K562 (cell line): ENCODE results near the gene NOTO. TPM values are rescaled to one million over a fixed set of nuclear protein-coding genes. Genes with fewer than 3 reads are reported as not detected.

ENCODE experiments used
- ATAC-seq: fragments of 200-7000 bp; cut with Tn5 transposase; 3 replicates; pipeline ENCODE4 v1.9.1; 2020; ENCODE audit warnings: moderate library complexity
- BruUV-seq: library from RNA; stranded (reverse); fragments of 400-500 nt; replicated peaks from 2 replicates; lab custom pipeline; 2021; lab: Mats Ljungman, UMichigan
- CTCF ChIA-PET: fragments of 300-600 bp; formaldehyde crosslinking; extraction: SDS; loops from one replicate; lab custom pipeline; 2021; ENCODE audit warnings: low intra/inter-chr PET ratio; lab: Yijun Ruan, JAX
- POLR2A ChIA-PET: fragments of 300-600, 350-650 bp; sonication (Branson Sonifier 250); formaldehyde crosslinking; extraction: SDS; loops from one replicate; lab custom pipeline; 2021; ENCODE audit warnings: antibody characterized with exemption, inconsistent platforms; lab: Yijun Ruan, JAX
- DNase-seq, 4 experiments: peaks; one replicate each; pipeline versions ENCODE4 v3.0.0 to v3.0.0-alpha.2; 2011 to 2018; ENCODE audit warnings: low spot score in 3 of 4, mixed read lengths in 3 of 4; ENCODE audit errors: extremely low read depth in 1 of 4
- FAIRE-seq: peaks from 2 replicates; lab custom pipeline; 2011; peaks lifted over from hg19 to GRCh38; lab: Jason Lieb, UNC
- H2AFZ ChIP-seq: 2 replicates; pipeline ENCODE4 v1.6.0; 2011; ENCODE audit warnings: low read depth, low read length, control low read depth, inconsistent platforms
- H3K27ac ChIP-seq: fragments of 200-600 bp; 3 replicates; pipeline ENCODE4 v1.8.0; 2011; ENCODE audit warnings: low read depth, mild to moderate bottlenecking, control low read depth, inconsistent platforms, low read length, moderate library complexity, mixed read lengths; ENCODE audit errors: extremely low read depth
- H3K27me3 ChIP-seq, 2 experiments: fragments of 300-600 bp in 1 of 2; 2 replicates in 1 of 2; 3 replicates in 1 of 2; pipeline versions ENCODE4 v1.6.0 to v1.8.0; 2011; ENCODE audit warnings: inconsistent platforms in 2 of 2, low read length in 2 of 2, mild to moderate bottlenecking in 1 of 2, mixed read lengths in 1 of 2, moderate library complexity in 1 of 2; ENCODE audit not compliant: control insufficient read depth in 2 of 2, insufficient read depth in 2 of 2
- H3K36me3 ChIP-seq: fragments of 300-600 bp; 3 replicates; pipeline ENCODE4 v1.8.0; 2011; ENCODE audit warnings: mild to moderate bottlenecking, low read length, inconsistent platforms; ENCODE audit not compliant: control insufficient read depth, insufficient read depth
- H3K4me1 ChIP-seq, 2 experiments: fragments of 200-600 bp in 1 of 2; replicated peaks in 1 of 2; 2 replicates in 1 of 2; 3 replicates in 1 of 2; pipeline versions ENCODE4 v1.5.1 to v1.8.0; 2011; ENCODE audit warnings: inconsistent platforms in 2 of 2, low read length in 2 of 2, mild to moderate bottlenecking in 1 of 2, mixed read lengths in 1 of 2, moderate library complexity in 1 of 2; ENCODE audit not compliant: control insufficient read depth in 2 of 2, insufficient read depth in 2 of 2
- H3K4me2 ChIP-seq: 2 replicates; pipeline ENCODE4 v1.6.1; 2011; ENCODE audit warnings: low read length, control low read depth, inconsistent platforms, mixed read lengths; ENCODE audit not compliant: insufficient read depth
- H3K4me3 ChIP-seq: fragments of 200-600 bp; sonication (generic), shearing (Covaris generic); 2 replicates; pipeline ENCODE4 v1.5.1; 2016; ENCODE audit warnings: control low read depth, inconsistent platforms
- H3K79me2 ChIP-seq: fragments of 200-600 bp; 3 replicates; pipeline ENCODE4 v1.8.0; 2011; ENCODE audit warnings: low read length, inconsistent platforms; ENCODE audit not compliant: control insufficient read depth, insufficient read depth
- H3K9ac ChIP-seq, 2 experiments: 2 replicates each; pipeline versions ENCODE4 v1.6.0 to v1.6.1; 2011; ENCODE audit warnings: low read depth in 2 of 2, low read length in 2 of 2, control low read depth in 1 of 2, inconsistent platforms in 1 of 2, mild to moderate bottlenecking in 1 of 2, mixed read lengths in 1 of 2; ENCODE audit not compliant: insufficient read depth in 1 of 2
- H3K9me1 ChIP-seq: one replicate; pipeline ENCODE4 v1.6.0; 2011; ENCODE audit warnings: inconsistent platforms, mild to moderate bottlenecking, low read length, moderate library complexity; ENCODE audit not compliant: control insufficient read depth, insufficient read depth
- H3K9me3 ChIP-seq: replicated peaks from 2 replicates; pipeline ENCODE4 v1.5.1; 2011; ENCODE audit warnings: low read depth, low read length, inconsistent platforms; ENCODE audit not compliant: control insufficient read depth, insufficient read depth
- H4K20me1 ChIP-seq: replicated peaks from 2 replicates; pipeline ENCODE4 v1.6.1; 2011; ENCODE audit warnings: low read length, inconsistent platforms, mixed read lengths; ENCODE audit not compliant: control insufficient read depth, insufficient read depth
- ELF4 ChIP-seq: fragments of 450-650 bp; formaldehyde crosslinking; IDR thresholded peaks from 2 replicates; pipeline ENCODE4 v1.4.0; 2022; ENCODE audit warnings: missing genetic modification characterization
- HDAC6 ChIP-seq: IDR thresholded peaks from 2 replicates; pipeline ENCODE4 v1.6.1; 2012; ENCODE audit warnings: low read depth, mild to moderate bottlenecking, control low read depth, inconsistent platforms, low read length, moderate library complexity
- HMGXB4 ChIP-seq: sonication (generic); formaldehyde crosslinking; IDR thresholded peaks from 2 replicates; pipeline ENCODE4 v1.8.1; 2023; ENCODE audit warnings: mild to moderate bottlenecking, missing genetic modification reagents
- KAT2B ChIP-seq: IDR thresholded peaks from one replicate; pipeline ENCODE4 v1.6.1; 2012; ENCODE audit warnings: low read depth, mild to moderate bottlenecking, control low read depth, inconsistent platforms, low read length, moderate library complexity
- PTBP1 ChIP-seq: fragments of 200-400 bp; formaldehyde crosslinking; IDR thresholded peaks from 2 replicates; pipeline ENCODE4 v1.6.1; 2017; ENCODE audit warnings: low read depth, low read length
- PYGO2 ChIP-seq: fragments of 450-650 bp; IDR thresholded peaks from 2 replicates; pipeline ENCODE4 v1.6.1; 2016; ENCODE audit warnings: mild to moderate bottlenecking, missing genetic modification characterization, moderate library complexity, missing compliant biosample characterization
- VEZF1 ChIP-seq: fragments of 200-800 bp; sonication (Bioruptor generic); IDR thresholded peaks from 2 replicates; pipeline ENCODE4 v1.6.1; 2017; ENCODE audit warnings: missing genetic modification characterization, missing compliant biosample characterization
- WGBS: fragments of 100-300 bp; shearing (Covaris generic); methylation state at CpG from one replicate; pipeline ENCODE4 v1.1.6; 2016; ENCODE audit warnings: low coverage, mixed read lengths; ENCODE audit not compliant: insufficient coverage; ENCODE audit errors: missing lambda C conversion rate; 5-methylcytosine and 5-hydroxymethylcytosine counted together
- in situ Hi-C: fragments of 300-500 bp; cut with MboI; formaldehyde crosslinking; loops from 4 replicates; pipeline ENCODE4 v1.15.0; 2018; ENCODE audit warnings: inconsistent platforms, mixed read lengths
- intact Hi-C: fragments of 100-400 bp; cut with micrococcal nuclease; formaldehyde crosslinking; loops from 2 replicates; pipeline ENCODE4 v1.14.2; 2022
- polyA plus RNA-seq, 8 experiments: library from polyadenylated mRNA; depleted of rRNA in 4 of 8; stranded (reverse) in 5 of 8; unstranded in 3 of 8; fragments of >200 nt; fragmentation: Nextera tagmentation in 2 of 8; fragmentation: Illumina TruSeq in 1 of 8; extraction: Ambion mirVana in 2 of 8; extraction: Trizol in 1 of 8; gene quantifications; 2 replicates each; pipeline versions ENCODE4 v1.2.1 to v1.2.3, GENCODE V29; 2011 to 2014; ENCODE audit warnings: inconsistent platforms in 1 of 8, missing spikeins in 1 of 8
- total RNA-seq, 7 experiments: library from RNA; depleted of rRNA in 6 of 7; stranded (reverse); fragments of >200 nt in 6 of 7; fragmentation: Illumina TruSeq in 2 of 7; extraction: Trizol in 2 of 7; gene quantifications; 2 replicates each; pipeline versions ENCODE4 v1.2.1 to v1.2.3, GENCODE V29; 2011 to 2021; ENCODE audit warnings: low replicate concordance in 1 of 7

The NOTO gene
- total and polyA plus RNA-seq, 9 of the 15 experiments (the other 6 are each of a cell fraction or from before 2014, with no cell fraction given) = not detected

GRCh38 chr2:73239776-73240175 lies 37.4 kb downstream of the NOTO start:
- H3K9ac ChIP-seq = no peak overlapping the region
- H3K79me2 ChIP-seq = peaks cover 90% of the 10 kb centered on the region
- FAIRE-seq = no peak
- H2AFZ ChIP-seq = no peak overlapping the region
- ChIA-PET CTCF (no interaction called here), POLR2A (interaction anchor here (1.4 kb wide), 1 partner anchor 14 kb away, joined by 4 read pairs; no protein-coding TSS in a partner anchor)
- no peak for ATAC-seq
- no peak overlapping the region for H3K4me3 ChIP-seq
- WGBS = 59% methylated on average over 3 of the region's 3 CpGs
- H3K36me3 ChIP-seq = peaks cover 92% of the 10 kb centered on the region
- no peaks in the 10 kb centered on the region for H3K9me3 ChIP-seq
- BruUV-seq = no TSS peak
- peaks cover 60% of the 10 kb centered on the region for H4K20me1 ChIP-seq
- no peak for DNase-seq
- H3K27ac ChIP-seq = no peak overlapping the region
- in situ Hi-C loops (no loop called here), intact Hi-C loops (no loop called here)
- no peaks in the 10 kb centered on the region for H3K27me3 ChIP-seq
- H3K9me1 ChIP-seq = peaks cover 11% of the 10 kb centered on the region
- TF ChIP-seq HDAC6 = no peak
- no peak for TF ChIP-seq HMGXB4 (CRISPR knock-in tag)
- no peak for TF ChIP-seq PYGO2 (tag)
- no peak for TF ChIP-seq KAT2B
- TF ChIP-seq PTBP1 = no peak
- no peak for TF ChIP-seq ELF4 (CRISPR knock-in tag)
- TF ChIP-seq VEZF1 (CRISPR knock-in tag) = no peak
- peaks cover 2 to 26% of the 10 kb centered on the region in 2 experiments; a peak in 3 of 5 replicates for H3K4me1 ChIP-seq
- no peak overlapping the region for H3K4me2 ChIP-seq
